Tibial nerve (tissue), 3 donors: ENCODE results near the gene ANKRD27.

Experiments
- POLR2A ChIP-seq, 2 donors: fragments of 450-650 bp; IDR thresholded peaks; one replicate each; pipeline ENCODE4 v1.6.1; 2017; ENCODE audit warnings: antibody characterized with exemption in 2 of 2, mild to moderate bottlenecking in 2 of 2, moderate library complexity in 2 of 2
- TF ChIP-seq, protein P1 (sequence below), 5 experiments: fragments of 200-600 bp in 3 of 5; fragments of 450-650 bp in 2 of 5; sonication (generic) in 3 of 5; IDR thresholded peaks; one replicate each; pipeline ENCODE4 v1.5.1; 2016 to 2019; ENCODE audit warnings: antibody characterized with exemption in 5 of 5, mild to moderate bottlenecking in 3 of 5, moderate library complexity in 2 of 5

DNA sequence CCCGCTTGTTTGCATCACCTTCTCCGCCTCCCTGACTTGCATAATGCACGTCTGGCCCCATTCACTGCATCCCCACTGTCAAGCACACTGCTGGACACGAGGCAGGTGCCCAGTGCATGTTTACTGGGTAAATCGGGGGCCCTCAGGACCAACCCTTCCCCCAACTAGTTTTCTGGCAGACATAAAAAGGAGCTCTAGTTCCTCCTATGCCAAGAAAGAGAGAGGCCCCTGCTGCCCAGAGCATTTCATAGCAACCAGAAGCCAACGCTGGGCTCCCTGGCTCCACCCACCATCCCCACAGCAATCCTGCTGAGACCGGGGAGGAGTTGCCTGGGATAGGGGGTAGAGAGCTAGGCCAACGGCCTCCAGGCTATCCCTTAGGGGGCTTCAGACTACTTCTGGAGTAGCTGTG lies 23.2 kb downstream of the ANKRD27 start:
- TF ChIP-seq, protein P1, sequence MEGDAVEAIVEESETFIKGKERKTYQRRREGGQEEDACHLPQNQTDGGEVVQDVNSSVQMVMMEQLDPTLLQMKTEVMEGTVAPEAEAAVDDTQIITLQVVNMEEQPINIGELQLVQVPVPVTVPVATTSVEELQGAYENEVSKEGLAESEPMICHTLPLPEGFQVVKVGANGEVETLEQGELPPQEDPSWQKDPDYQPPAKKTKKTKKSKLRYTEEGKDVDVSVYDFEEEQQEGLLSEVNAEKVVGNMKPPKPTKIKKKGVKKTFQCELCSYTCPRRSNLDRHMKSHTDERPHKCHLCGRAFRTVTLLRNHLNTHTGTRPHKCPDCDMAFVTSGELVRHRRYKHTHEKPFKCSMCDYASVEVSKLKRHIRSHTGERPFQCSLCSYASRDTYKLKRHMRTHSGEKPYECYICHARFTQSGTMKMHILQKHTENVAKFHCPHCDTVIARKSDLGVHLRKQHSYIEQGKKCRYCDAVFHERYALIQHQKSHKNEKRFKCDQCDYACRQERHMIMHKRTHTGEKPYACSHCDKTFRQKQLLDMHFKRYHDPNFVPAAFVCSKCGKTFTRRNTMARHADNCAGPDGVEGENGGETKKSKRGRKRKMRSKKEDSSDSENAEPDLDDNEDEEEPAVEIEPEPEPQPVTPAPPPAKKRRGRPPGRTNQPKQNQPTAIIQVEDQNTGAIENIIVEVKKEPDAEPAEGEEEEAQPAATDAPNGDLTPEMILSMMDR (IDR thresholded peaks at IDR 0.05) = no peak
- no peak for TF ChIP-seq POLR2A (IDR thresholded peaks at IDR 0.05)
